ENCODE data around the gene FYN.

FYN gene

GRCh38 chr6:111861431-111861885, 11.8 kb downstream of the FYN start:
- CTCF ChIA-PET = interaction anchor here (1.6 kb wide), 1 partner anchor 182 kb away, joined by 4 read pairs; no protein-coding TSS in a partner anchor
- DNase-seq (ENCODE audit: low read depth, low spot score) = no peak
- no peak overlapping the region for H3K4me3 ChIP-seq (ENCODE audit: low read depth, low read length)
- TF ChIP-seq CTCF (IDR thresholded peaks at IDR 0.05; ENCODE audit: insufficient read depth, low read length, missing control alignments) = no peak
- POLR2A ChIA-PET = no interaction called here

- CTCF ChIA-PET = interaction anchor here (0.7 to 2.2 kb wide), 3 partner anchors 11 to 186 kb away, joined by 3 to 6 read pairs (median 3); no protein-coding TSS in a partner anchor
- DNase-seq (ENCODE audit: low read depth, low spot score) = no peak
- POLR2A ChIA-PET = no interaction called here
- H3K4me3 ChIP-seq (ENCODE audit: low read depth, low read length) = no peak overlapping the region
- no peak for TF ChIP-seq CTCF (IDR thresholded peaks at IDR 0.05; ENCODE audit: insufficient read depth, low read length, missing control alignments)
Measured at GRCh38 chr6:111858347-111858746, 14.9 kb downstream of the FYN start.

GRCh38 chr6:111857674-111858337, 15.4 kb downstream of the FYN start:
- ChIA-PET POLR2A (no interaction called here), CTCF (interaction anchor here (0.7 to 2.2 kb wide), 3 partner anchors 10 to 187 kb away, joined by 3 to 6 read pairs (median 3); no protein-coding TSS in a partner anchor)
- TF ChIP-seq CTCF (IDR thresholded peaks at IDR 0.05; ENCODE audit: insufficient read depth, low read length, missing control alignments) = no peak
- DNase-seq (ENCODE audit: low read depth, low spot score) = no peak
- no peak overlapping the region for H3K4me3 ChIP-seq (ENCODE audit: low read depth, low read length)

GRCh38 chr6:111855753-111856152, 17.5 kb downstream of the FYN start:
- no peak for TF ChIP-seq CTCF (IDR thresholded peaks at IDR 0.05; ENCODE audit: insufficient read depth, low read length, missing control alignments)
- ChIA-PET CTCF (interaction anchor here (1.4 to 1.7 kb wide), 4 partner anchors 10 to 146 kb away, joined by 3 to 7 read pairs (median 5); no protein-coding TSS in a partner anchor), POLR2A (no interaction called here)
- DNase-seq (ENCODE audit: low read depth, low spot score) = no peak
- no peak overlapping the region for H3K4me3 ChIP-seq (ENCODE audit: low read depth, low read length)

GRCh38 chr6:111854683-111855082, 18.6 kb downstream of the FYN start:
- ChIA-PET CTCF (interaction anchor here (0.9 to 1.7 kb wide), 4 partner anchors 11 to 189 kb away, joined by 3 to 7 read pairs (median 5); no protein-coding TSS in a partner anchor), POLR2A (interaction anchor here (0.6 kb wide), 1 partner anchor 137 kb away, joined by 4 read pairs; no protein-coding TSS in a partner anchor)
- DNase-seq (ENCODE audit: low read depth, low spot score) = no peak
- H3K4me3 ChIP-seq (ENCODE audit: low read depth, low read length) = no peak overlapping the region
- no peak for TF ChIP-seq CTCF (IDR thresholded peaks at IDR 0.05; ENCODE audit: insufficient read depth, low read length, missing control alignments)

- no peak for DNase-seq (ENCODE audit: low read depth, low spot score)
- no peak for TF ChIP-seq CTCF (IDR thresholded peaks at IDR 0.05; ENCODE audit: insufficient read depth, low read length, missing control alignments)
- H3K4me3 ChIP-seq (ENCODE audit: low read depth, low read length) = no peak overlapping the region
- ChIA-PET CTCF (interaction anchor here (1.2 kb wide), 1 partner anchor 131 kb away, joined by 5 read pairs; no protein-coding TSS in a partner anchor), POLR2A (no interaction called here)
Measured at GRCh38 chr6:111852725-111853124, 20.5 kb downstream of the FYN start.
